ENCODE data around the gene STXBP6. TPM values are rescaled to one million over a fixed set of nuclear protein-coding genes. Genes with fewer than 3 reads are reported as not detected.

STXBP6 gene
- total and polyA plus RNA-seq, 2 of the 13 experiments (the other 11 are each of a cell fraction or from before 2014, with no cell fraction given) = 35.3 to 42.8 TPM

- TF ChIP-seq ARID5B (CRISPR knock-in tag; IDR thresholded peaks at IDR 0.05) (peak; percentile 77; the same call in 1 of the 2 replicates), MYC (CRISPR knock-in tag; IDR thresholded peaks at IDR 0.05; ENCODE audit: borderline replicate concordance) (peak; percentile 23; the same call in 1 of the 2 replicates), REPIN1 (CRISPR knock-in tag; IDR thresholded peaks at IDR 0.05; ENCODE audit: borderline replicate concordance, low read depth) (0 out of 2 replicates have a peak, but pooled peaks have one; percentile 79), ATF2 (CRISPR knock-in tag; IDR thresholded peaks at IDR 0.05) (peak; percentile 76; the same call in 1 of the 2 replicates), GFI1 (CRISPR knock-in tag; IDR thresholded peaks at IDR 0.05; ENCODE audit: borderline replicate concordance) (peak; percentile 70; the same call in 1 of the 2 replicates), THYN1 (CRISPR knock-in tag; IDR thresholded peaks at IDR 0.05; ENCODE audit: borderline replicate concordance, low read depth) (no peak; the same call in 1 of the 2 replicates), ZSCAN5A (CRISPR knock-in tag; IDR thresholded peaks at IDR 0.05; ENCODE audit: borderline replicate concordance) (0 out of 2 replicates have a peak, but pooled peaks have one; percentile 33), KDM2A (CRISPR knock-in tag; IDR thresholded peaks at IDR 0.05; ENCODE audit: borderline replicate concordance, low read depth) (peak; percentile 74; the same call in 1 of the 2 replicates), KMT2A (CRISPR knock-in tag; IDR thresholded peaks at IDR 0.05) (peak; percentile 27; the same call in 1 of the 2 replicates), ZBTB33 (CRISPR knock-in tag; IDR thresholded peaks at IDR 0.05) (peak; percentile 31; the same call in 1 of the 2 replicates), ZFP62 (CRISPR knock-in tag; IDR thresholded peaks at IDR 0.05) (0 out of 2 replicates have a peak, but pooled peaks have one; percentile 21), IKZF5 (CRISPR knock-in tag; IDR thresholded peaks at IDR 0.05) (peak; percentile 78; the same call in 1 of the 2 replicates), MIER2 (CRISPR knock-in tag; IDR thresholded peaks at IDR 0.05) (peak; percentile 40; the same call in 1 of the 2 replicates), ISX (CRISPR knock-in tag; conservative IDR thresholded peaks at IDR 0.05) (0 out of 2 replicates have a peak, but pooled peaks have one; percentile 33), NONO (IDR thresholded peaks at IDR 0.05) (no peak), NONO (CRISPR knock-in tag; conservative IDR thresholded peaks at IDR 0.05) (peak; percentile 67; the same call in 1 of the 2 replicates), TEF (CRISPR knock-in tag; IDR thresholded peaks at IDR 0.05) (peak; percentile 42; the same call in 1 of the 2 replicates)
These were observed 243.8 kb downstream of the STXBP6 start (continued) for GRCh38 chr14:24806061-24806678.

Data from HepG2 (cell line).